Subcutaneous adipose tissue (tissue), 4 donors: ENCODE data around the gene LRRC8D. TPM values are rescaled to one million over a fixed set of nuclear protein-coding genes. Genes with fewer than 3 reads are reported as not detected.

Experiments
- CTCF ChIP-seq: fragments of 450-650 bp; IDR thresholded peaks from one replicate; pipeline ENCODE4 v1.5.1; 2016; ENCODE audit warnings: low read depth, mild to moderate bottlenecking, control low read depth, antibody characterized with exemption, moderate library complexity
- total RNA-seq, 4 donors: library from RNA; depleted of rRNA; stranded (reverse); fragments of >200 nt; gene quantifications; one replicate each; pipeline ENCODE4 v1.1.0, GENCODE V29; 2016

The LRRC8D gene
- total RNA-seq, 4 donors from 2014 or later: 7.5 to 12.4 (median 9.2) TPM

GRCh38 chr1:89866568-89866967, 45.7 kb downstream of the LRRC8D start:
- TF ChIP-seq CTCF: no peak

- TF ChIP-seq CTCF: no peak
These were observed 50.2 kb downstream of the LRRC8D start for GRCh38 chr1:89870998-89871397.

- TF ChIP-seq CTCF: no peak
These were observed 51.1 kb downstream of the LRRC8D start for GRCh38 chr1:89871768-89872473.

- TF ChIP-seq CTCF: no peak
These were observed 51.7 kb downstream of the LRRC8D start for GRCh38 chr1:89872567-89872966.

GRCh38 chr1:89873288-89873687, 52.5 kb downstream of the LRRC8D start:
- TF ChIP-seq CTCF: no peak

GRCh38 chr1:89873770-89874169, 52.9 kb downstream of the LRRC8D start:
- no peak for TF ChIP-seq CTCF

- no peak for TF ChIP-seq CTCF
These were observed 55.6 kb downstream of the LRRC8D start for GRCh38 chr1:89876463-89876862.
